ENCODE data around the gene KLHL29.

KLHL29 gene

DNA sequence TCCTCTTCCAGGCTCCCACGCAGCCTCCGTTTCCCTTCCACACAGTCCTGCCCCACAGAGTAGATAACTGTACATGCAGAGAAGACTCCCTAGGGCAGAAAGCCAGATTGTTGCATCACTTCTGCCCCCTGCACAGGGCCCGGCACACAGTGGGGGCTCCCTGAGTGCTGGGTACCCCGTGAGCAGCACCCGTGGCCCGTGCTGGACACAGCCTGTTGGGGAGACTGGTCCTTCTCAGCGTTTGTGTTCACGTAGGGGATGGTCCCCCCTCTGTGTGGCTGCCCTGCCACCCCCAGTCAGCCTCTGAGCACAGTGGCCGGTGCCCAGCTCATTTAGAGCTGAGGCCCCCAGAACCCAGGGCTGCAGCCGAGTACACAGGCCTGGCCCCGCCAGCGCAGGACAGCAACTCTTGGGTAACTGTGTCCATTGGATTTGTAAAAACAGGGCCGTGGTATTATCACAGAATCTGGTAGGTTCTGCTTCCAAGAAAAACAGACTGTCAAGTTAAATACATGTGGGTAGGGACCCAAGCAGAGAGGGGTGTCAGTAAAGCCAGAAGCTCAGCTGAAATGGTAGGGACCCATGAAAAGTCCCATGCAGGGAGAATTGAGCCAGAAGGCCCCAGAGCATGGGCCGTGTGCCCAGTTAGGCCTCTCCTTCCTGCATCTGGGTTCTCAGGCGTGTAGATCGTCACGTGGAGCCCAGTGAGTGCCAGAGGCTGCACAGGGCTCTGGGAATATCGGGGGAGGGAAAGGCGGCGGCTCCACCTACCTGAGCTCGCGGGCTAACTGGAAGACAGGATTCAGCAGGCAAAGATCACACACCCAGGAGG is 284.6 kb downstream of the KLHL29 start:
- Histone ChIP-seq H2AFZ (ENCODE audit: low read depth, low read length) (no peak overlapping the region), H3K27ac (ENCODE audit: low read length) (no peak overlapping the region), H3K9ac (ENCODE audit: low read depth, low read length) (no peak overlapping the region), H3K36me3 (ENCODE audit: insufficient read depth, low read length) (no peaks in the 10 kb centered on the region), H3K79me2 (ENCODE audit: insufficient read depth, low read length) (no peaks in the 10 kb centered on the region), H3K9me3 (ENCODE audit: insufficient read depth, low read length, severe bottlenecking) (no peaks in the 10 kb centered on the region), H3K4me2 (ENCODE audit: insufficient read depth, low read length) (no peak overlapping the region), H3K4me3 (ENCODE audit: low read depth in 1 of 2, low read length in 2 of 2) (no peak overlapping the region), H3K27me3 (ENCODE audit: insufficient read depth, low read length, poor library complexity) (no peaks in the 10 kb centered on the region), H3K4me1 (ENCODE audit: insufficient read depth, low read length) (peaks cover 3% of the 10 kb centered on the region; the same call in 1 of the 2 replicates), H4K20me1 (ENCODE audit: insufficient read depth, low read length) (peaks cover 13% of the 10 kb centered on the region)
- DNase-seq (no peak), ATAC-seq (ENCODE audit: insufficient read depth, low read depth) (no peak)
- TF ChIP-seq EZH2 (IDR thresholded peaks at IDR 0.05; ENCODE audit: borderline replicate concordance, low read depth, low read length, severe bottlenecking): no peak
- TF ChIP-seq, protein P1, sequence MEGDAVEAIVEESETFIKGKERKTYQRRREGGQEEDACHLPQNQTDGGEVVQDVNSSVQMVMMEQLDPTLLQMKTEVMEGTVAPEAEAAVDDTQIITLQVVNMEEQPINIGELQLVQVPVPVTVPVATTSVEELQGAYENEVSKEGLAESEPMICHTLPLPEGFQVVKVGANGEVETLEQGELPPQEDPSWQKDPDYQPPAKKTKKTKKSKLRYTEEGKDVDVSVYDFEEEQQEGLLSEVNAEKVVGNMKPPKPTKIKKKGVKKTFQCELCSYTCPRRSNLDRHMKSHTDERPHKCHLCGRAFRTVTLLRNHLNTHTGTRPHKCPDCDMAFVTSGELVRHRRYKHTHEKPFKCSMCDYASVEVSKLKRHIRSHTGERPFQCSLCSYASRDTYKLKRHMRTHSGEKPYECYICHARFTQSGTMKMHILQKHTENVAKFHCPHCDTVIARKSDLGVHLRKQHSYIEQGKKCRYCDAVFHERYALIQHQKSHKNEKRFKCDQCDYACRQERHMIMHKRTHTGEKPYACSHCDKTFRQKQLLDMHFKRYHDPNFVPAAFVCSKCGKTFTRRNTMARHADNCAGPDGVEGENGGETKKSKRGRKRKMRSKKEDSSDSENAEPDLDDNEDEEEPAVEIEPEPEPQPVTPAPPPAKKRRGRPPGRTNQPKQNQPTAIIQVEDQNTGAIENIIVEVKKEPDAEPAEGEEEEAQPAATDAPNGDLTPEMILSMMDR (IDR thresholded peaks at IDR 0.05; ENCODE audit: borderline replicate concordance, extremely low read depth, low read length, poor library complexity, severe bottlenecking): no peak

DNA sequence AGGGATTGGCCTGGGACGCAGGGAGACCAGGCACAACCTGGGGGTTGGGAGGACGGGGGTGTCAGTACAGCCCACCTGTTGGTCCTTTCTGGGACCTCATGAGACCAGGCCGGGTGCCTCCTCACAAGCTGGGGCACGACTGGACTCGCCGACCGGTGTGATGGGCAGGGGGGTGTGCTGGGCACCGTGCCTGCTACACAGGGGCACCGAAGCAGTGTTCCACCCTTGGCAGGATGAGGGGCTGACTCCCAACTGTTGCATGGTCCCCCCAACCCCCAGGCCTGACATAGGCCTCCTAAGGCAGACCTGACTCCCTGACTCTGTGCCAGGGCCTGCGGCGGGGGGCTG is 285.2 kb downstream of the KLHL29 start:
- peaks cover 13% of the 10 kb centered on the region for H4K20me1 ChIP-seq (ENCODE audit: insufficient read depth, low read length)
- TF ChIP-seq, protein P1 (IDR thresholded peaks at IDR 0.05; ENCODE audit: borderline replicate concordance, extremely low read depth, low read length, poor library complexity, severe bottlenecking): no peak
- no peak for TF ChIP-seq EZH2 (IDR thresholded peaks at IDR 0.05; ENCODE audit: borderline replicate concordance, low read depth, low read length, severe bottlenecking)
- H3K27ac ChIP-seq (ENCODE audit: low read length): no peak overlapping the region
- no peak overlapping the region for H3K4me2 ChIP-seq (ENCODE audit: insufficient read depth, low read length)
- no peaks in the 10 kb centered on the region for H3K36me3 ChIP-seq (ENCODE audit: insufficient read depth, low read length)
- H3K9me3 ChIP-seq (ENCODE audit: insufficient read depth, low read length, severe bottlenecking): no peaks in the 10 kb centered on the region
- H3K27me3 ChIP-seq (ENCODE audit: insufficient read depth, low read length, poor library complexity): no peaks in the 10 kb centered on the region
- no peak overlapping the region for H3K4me3 ChIP-seq (ENCODE audit: low read depth in 1 of 2, low read length in 2 of 2)
- ATAC-seq (ENCODE audit: insufficient read depth, low read depth): no peak
- H3K4me1 ChIP-seq (ENCODE audit: insufficient read depth, low read length): peaks cover 3% of the 10 kb centered on the region; the same call in 1 of the 2 replicates
- no peak overlapping the region for H2AFZ ChIP-seq (ENCODE audit: low read depth, low read length)
- H3K9ac ChIP-seq (ENCODE audit: low read depth, low read length): no peak overlapping the region
- DNase-seq: no peak
- no peaks in the 10 kb centered on the region for H3K79me2 ChIP-seq (ENCODE audit: insufficient read depth, low read length)

DNA sequence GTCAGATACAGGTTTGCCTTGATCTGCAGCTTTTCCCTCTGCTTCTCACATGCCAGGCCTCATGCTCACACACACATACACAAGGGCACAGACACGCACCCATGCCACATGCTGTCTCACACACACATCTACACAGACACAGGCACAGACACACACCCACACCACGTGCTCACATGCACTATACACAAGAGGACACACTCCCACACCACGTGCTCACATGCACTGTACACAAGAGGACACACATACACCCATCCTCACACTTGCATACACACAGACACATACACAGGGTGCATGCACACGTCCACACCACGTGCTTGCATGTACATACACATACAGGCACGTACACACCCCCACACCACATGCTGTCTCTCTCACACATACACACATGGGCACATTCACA is 288.1 kb downstream of the KLHL29 start:
- Histone ChIP-seq H3K4me2 (ENCODE audit: insufficient read depth, low read length) (no peak overlapping the region), H3K9ac (ENCODE audit: low read depth, low read length) (no peak overlapping the region), H3K27me3 (ENCODE audit: insufficient read depth, low read length, poor library complexity) (no peaks in the 10 kb centered on the region)

More for the DNA sequence above, 288.1 kb downstream of the KLHL29 start:
- peaks cover 13% of the 10 kb centered on the region for H4K20me1 ChIP-seq (ENCODE audit: insufficient read depth, low read length)
- no peak for TF ChIP-seq EZH2 (IDR thresholded peaks at IDR 0.05; ENCODE audit: borderline replicate concordance, low read depth, low read length, severe bottlenecking)
- TF ChIP-seq, protein P1 (IDR thresholded peaks at IDR 0.05; ENCODE audit: borderline replicate concordance, extremely low read depth, low read length, poor library complexity, severe bottlenecking): no peak
- DNase-seq: no peak
- H3K4me1 ChIP-seq (ENCODE audit: insufficient read depth, low read length): peaks cover 3% of the 10 kb centered on the region; the same call in 1 of the 2 replicates
- no peak overlapping the region for H2AFZ ChIP-seq (ENCODE audit: low read depth, low read length)
- H3K36me3 ChIP-seq (ENCODE audit: insufficient read depth, low read length): no peaks in the 10 kb centered on the region
- ATAC-seq (ENCODE audit: insufficient read depth, low read depth): no peak
- H3K79me2 ChIP-seq (ENCODE audit: insufficient read depth, low read length): no peaks in the 10 kb centered on the region
- no peak overlapping the region for H3K27ac ChIP-seq (ENCODE audit: low read length)
- H3K9me3 ChIP-seq (ENCODE audit: insufficient read depth, low read length, severe bottlenecking): no peaks in the 10 kb centered on the region
- no peak overlapping the region for H3K4me3 ChIP-seq (ENCODE audit: low read depth in 1 of 2, low read length in 2 of 2)

All from DND-41 (cell line).